AG09319 (cell line): ENCODE measurements around the gene HDGFL2.
"Not testable (repeated sequence)": the region's sequence is repeated elsewhere in the genome, so short reads cannot be mapped to it uniquely, and the experiment has no call there.

Experiments used
- DNase-seq: peaks from one replicate; pipeline ENCODE4 v3.0.0-alpha.2; 2010; ENCODE audit warnings: low read depth; ENCODE audit errors: extremely low read depth
- CTCF ChIP-seq: IDR thresholded peaks from 2 replicates; pipeline ENCODE4 v1.5.1; 2011; ENCODE audit warnings: low read depth, mild to moderate bottlenecking, inconsistent platforms, low read length, moderate library complexity

HDGFL2 gene

DNA sequence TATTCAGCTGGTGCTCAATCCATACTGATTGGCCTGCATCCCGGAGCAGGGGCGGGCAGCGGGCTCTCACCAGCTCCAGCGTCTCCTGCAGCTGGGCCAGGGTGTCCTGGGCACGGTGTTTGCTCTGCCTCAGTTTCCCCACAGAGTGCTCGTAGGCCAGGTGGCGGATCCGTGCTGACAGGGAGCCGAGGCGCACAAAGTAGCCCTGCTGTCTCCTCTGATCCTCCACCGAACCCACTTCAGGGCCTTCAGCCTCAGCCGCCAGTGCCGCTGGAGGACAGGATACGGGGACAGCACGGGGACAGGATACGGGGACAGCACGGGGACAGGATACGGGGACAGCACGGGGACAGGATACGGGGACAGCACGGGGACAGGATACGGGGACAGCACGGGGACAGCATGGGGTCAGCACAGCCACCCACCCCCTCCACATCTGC lies 53.5 kb downstream of the HDGFL2 start:
- no peak for TF ChIP-seq CTCF
- DNase-seq = no peak

GRCh38 chr19:4527377-4527776 lies 55.3 kb downstream of the HDGFL2 start:
- DNase-seq = not testable (repeated sequence)

DNA sequence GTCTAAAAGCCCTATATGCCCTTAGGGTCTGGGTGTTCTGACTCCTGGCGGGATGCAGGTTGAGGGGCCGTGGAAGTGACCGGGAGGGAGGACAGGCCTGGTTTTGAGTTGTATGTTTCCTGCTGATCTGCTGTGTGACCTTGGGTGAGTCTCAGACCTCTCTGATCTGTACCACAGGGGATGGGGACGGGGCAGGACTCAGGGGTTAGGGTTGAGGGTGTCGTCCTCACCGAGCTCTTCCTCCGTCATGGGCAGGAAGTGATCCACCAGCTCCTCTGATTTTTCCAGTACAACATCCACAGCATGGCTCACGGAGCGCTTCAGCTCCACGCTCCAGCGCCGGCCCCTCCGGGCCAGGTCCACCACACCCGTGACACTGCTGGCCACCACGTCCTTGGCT lies 56.7 kb downstream of the HDGFL2 start:
- no peak for DNase-seq

DNA sequence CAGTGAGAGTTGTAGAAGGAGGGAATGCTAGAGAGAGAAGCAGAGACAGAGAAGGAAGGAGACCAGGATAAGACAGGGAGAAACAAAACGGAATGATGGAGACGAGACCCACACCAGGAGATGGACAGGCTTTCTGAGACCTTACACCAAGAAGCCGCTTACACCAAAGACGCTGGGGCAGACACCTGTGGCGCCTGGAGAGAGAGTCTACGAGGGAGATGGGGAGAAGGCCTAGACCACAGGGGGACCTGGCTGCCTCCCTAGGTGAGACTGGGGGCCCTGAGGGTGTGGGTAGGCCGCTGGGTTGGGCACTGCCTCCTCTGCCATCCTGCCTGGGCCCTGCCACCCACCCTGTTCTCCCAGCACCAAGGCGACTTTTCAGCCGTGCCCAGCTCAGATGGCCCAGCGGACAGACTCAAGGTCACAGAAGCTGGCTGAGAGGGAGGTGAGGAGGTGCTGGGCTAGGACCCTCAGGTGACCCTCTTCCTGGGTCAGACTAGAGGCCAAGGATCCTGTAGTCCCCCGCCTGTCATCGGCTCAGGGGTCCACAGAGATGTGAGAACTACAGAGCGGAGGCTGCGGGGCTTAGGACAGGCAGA lies 57.9 kb downstream of the HDGFL2 start:
- DNase-seq = no peak
- TF ChIP-seq CTCF = no peak

More for the DNA sequence above, 56.7 kb downstream of the HDGFL2 start:
- no peak for TF ChIP-seq CTCF

DNA sequence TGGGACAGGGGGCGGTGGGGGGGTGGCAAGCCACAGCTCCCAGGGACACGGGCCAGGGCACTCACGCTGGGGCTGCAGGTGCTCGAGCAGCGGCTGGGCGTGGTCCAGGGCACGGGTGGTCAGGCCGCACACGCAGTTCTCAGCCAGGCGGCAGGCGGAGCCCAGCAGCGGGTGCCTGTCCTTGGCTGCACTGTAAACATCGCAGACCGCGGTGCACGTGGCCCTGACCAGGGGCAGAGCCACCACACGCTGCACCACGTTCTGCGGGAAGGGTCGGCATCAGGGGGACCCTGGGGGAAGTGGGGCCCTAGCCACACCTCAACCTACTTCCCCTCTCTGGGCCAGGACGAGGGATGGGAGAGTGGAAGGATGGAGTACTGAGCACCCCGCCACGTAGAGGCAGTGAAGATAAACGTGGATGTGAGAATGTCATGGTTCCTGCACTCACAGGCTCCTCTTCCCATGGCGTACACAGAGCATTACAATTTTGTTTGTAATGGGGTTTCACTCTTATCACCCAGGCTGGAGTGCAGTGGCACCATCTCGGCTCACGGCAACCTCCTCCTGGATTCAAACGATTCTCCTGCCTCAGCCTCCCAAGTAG lies 59.6 kb downstream of the HDGFL2 start:
- no peak for DNase-seq
- TF ChIP-seq CTCF = no peak

GRCh38 chr19:4533334-4533733 lies 61.2 kb downstream of the HDGFL2 start:
- TF ChIP-seq CTCF = no peak
- DNase-seq = no peak

- DNase-seq = no peak
Observed at GRCh38 chr19:4533835-4534424, 61.8 kb downstream of the HDGFL2 start.

More at GRCh38 chr19:4533835-4534424, 61.8 kb downstream of the HDGFL2 start:
- TF ChIP-seq CTCF = no peak
